Cerebellar cortex (tissue), 1 donor: ENCODE measurements around the gene RELCH.

Experiments
- DNase-seq: peaks from one replicate; pipeline ENCODE4 v3.0.0-alpha.2; 2015; ENCODE audit warnings: low spot score

Gene RELCH

DNA sequence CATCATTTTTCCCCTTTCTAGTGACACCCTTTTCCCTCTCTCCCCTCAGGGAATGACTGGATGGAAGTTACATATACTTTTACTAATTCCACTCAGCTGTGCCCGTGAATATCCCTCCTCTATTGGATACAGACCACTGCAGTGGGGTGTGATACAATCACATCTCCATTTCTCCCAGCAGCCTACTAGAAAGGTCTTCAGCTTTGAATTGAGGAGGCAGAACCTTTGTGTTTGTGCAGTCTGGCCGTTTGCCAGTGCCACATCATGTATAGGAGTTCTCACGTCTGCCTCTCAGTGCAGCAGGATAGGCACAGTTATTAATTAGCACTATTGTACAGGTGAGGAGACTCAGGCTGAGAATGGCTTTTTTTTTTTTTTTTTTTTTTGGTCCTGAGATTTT lies 154.4 kb downstream of the RELCH start:
- DNase-seq = no peak

DNA sequence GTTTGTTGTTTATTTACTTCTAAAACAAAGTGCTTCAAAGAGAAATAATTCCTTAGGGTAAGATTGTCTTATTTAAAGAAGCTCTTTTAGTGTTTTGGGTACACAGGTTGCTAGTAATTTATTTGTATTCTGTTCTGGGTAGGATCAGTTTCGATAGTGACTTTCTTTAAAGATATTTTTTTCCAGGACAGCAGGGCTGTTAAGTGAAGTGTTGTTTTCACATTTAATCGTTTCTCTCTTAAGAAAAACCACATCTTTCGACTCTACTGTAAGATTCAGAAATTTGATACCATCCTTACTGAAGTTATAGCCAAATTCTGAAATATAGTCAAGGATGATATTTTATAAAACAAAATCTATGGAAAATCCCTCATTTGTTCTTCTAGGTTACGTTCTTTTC lies 155.8 kb downstream of the RELCH start:
- DNase-seq = no peak

DNA sequence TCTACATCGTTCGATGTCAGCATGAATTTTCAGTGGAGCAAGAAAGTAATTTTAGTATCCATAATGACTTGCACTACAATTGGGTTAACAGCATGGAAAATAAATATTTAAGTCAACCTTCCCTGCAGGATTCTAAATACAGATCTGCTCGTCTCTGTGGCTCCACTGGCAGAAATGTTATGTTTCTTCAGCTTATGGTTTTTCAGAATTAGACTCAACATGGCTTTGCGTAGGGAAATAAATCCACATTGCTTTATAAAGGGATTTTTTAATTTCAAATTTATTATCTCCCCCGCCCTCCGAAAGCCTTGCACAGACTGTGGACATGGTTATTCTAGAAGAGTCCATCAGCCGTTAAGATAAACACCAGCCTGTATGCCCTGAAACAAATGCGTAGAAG lies 156.3 kb downstream of the RELCH start:
- DNase-seq = no peak

DNA sequence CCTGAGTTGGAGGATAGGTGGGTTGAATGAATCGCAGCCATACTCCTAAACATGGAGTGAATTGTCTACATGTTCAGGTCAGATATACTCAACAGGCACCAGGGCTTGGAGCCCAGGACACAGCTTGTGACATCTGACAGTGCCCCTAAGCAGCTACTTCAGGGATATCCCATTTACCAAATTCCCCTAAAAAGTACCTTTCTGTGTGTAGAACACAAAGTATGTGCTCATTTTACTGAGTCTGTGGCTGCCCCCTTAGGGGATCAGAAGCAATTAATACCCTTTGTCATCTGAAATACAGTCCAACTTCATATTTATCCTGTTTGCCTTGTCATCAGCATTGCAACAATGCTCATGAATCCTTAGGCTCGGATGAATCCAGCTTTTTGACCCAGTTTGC lies 158.9 kb downstream of the RELCH start:
- DNase-seq = no peak

DNA sequence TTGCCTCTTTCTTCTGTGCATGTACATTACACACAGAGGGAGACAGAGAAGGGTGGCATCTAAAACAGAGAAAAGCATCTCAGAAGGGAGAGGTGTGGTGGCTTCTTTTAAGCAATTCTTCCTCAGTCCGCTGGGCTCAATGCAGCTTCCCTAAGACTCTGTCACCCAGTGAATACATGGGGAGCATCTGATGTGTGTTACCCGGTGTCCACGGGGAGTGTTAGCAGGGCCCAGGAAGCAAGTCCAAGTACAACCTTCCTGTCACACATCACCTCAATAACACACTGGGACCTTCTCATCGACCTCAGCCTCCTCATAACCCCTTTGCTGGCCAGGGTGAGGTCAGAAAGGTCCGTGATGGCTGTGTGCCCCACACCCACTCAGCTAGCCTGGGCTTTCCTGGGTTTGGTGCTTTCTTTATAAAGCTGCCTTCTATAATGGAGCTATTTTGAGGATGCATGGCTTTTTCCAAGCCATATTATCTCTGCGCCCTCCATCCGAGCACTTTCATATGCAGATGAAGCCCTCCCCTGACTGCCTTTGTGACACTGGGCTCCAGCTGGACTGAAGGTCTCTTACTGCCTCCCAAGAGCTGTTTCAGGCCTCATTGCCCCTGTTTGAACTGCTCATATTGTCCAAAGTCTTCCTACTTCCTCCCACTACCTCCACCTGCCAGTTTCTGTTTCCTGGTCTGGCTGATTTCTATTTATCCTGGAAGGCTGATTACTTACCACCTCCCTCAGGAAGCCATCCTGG lies 159.5 kb downstream of the RELCH start:
- DNase-seq = no peak

GRCh38 chr18:62347089-62347506 lies 160.0 kb downstream of the RELCH start:
- DNase-seq = no peak

DNA sequence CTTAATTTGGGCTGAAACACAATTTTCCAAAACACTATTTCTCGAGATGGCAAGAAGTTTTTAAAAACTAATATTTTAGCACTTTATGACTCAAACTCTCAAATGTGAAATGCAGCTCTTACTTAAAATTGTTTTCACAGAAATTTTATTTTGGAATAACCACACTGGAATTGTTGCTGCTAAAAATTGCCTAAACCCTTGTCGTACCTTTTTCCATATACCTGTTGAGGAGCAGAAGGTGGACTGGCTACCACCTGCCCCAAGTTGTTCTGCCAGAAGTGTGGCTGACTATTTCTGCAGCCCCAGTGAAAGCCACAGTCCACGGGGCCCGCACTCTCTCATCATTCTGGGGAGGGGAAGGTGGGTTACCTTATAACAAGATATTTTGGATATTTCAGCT lies 161.4 kb downstream of the RELCH start:
- no peak for DNase-seq

- DNase-seq = no peak
These were observed 166.1 kb downstream of the RELCH start for GRCh38 chr18:62353170-62353569.

DNA sequence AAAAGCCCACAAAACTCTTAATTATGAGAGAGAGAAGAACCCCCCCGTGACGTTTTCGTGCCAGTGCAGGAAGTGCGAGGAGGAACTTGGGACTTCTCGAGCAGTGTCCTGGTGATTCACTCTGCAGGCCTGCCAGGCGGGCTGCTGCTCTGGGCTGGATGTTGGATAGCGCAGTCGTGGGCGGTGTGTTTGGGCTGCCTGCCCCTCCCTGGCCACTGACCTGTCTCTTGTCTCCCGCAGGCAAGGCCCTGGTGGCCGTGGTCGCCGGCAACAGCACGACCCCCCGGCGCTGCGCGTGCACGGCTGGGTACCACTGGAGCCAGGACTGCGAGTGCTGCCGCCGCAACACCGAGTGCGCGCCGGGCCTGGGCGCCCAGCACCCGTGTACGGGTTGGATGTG lies 167.1 kb downstream of the RELCH start:
- DNase-seq = no peak

DNA sequence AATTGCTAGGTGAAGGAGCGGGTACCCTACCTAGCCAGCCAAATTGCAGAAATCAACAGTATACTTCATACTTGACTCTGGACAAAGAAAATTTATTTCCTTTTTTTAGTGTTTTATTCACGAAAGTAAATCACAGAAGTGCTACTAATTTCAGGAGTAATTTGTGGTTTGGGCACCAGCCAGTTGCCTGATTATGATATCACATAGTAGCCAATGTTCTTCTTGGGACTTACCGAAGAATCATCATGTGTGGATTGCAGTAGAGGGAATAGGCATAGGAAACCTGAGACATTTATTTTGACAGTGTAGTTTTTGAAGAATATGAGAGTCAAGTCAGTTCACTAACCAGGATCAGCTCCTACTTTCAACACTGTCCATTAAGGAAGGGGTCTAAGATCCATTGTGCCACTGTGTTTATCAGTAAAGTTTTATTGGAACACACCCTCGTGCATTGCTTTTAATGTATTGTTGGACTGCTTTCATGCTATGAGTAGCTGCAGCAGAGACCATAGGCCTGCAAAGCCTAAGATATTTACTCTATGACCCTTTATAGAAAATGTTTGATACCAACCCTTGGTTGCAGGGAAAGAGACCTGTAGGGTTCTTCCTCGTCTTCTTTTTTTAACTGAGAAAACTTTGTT lies 170.1 kb downstream of the RELCH start:
- DNase-seq = no peak
